ENCODE results near the gene CTNNBL1.
"Not testable (repeated sequence)": the region's sequence is repeated elsewhere in the genome, so short reads cannot be mapped to it uniquely, and the experiment has no call there.

The CTNNBL1 gene

DNA sequence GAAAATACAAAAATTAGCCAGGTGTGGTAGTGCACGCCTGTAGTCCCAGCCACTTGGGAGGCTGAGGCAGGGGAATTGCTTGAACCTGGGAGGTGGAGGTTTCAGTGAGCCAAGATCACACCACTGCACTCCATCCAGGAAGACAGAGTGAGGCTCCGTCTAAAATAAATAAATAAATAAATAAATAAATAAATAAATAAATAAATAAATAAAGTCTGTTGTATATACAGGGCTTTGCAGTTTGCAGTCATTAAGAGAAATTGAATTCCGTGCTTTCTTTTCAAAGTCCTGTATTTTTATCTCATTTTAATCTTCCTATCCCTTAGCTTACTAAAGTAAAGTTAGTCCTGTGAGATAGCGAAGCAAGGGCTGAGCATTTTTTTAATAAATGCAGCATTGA, 28.5 kb downstream of the CTNNBL1 start:
- H3K9ac ChIP-seq (ENCODE audit: low read depth, low read length); H3K27me3 ChIP-seq (ENCODE audit: control insufficient read depth, insufficient read depth, low read length); H3K9me3 ChIP-seq (ENCODE audit: control insufficient read depth, insufficient read depth, low read length); H3K36me3 ChIP-seq (ENCODE audit: control insufficient read depth, insufficient read depth, low read length); H3K4me3 ChIP-seq (ENCODE audit: low read depth, low read length); H3K4me1 ChIP-seq (ENCODE audit: control insufficient read depth, insufficient read depth, low read length): not testable (repeated sequence)

DNA sequence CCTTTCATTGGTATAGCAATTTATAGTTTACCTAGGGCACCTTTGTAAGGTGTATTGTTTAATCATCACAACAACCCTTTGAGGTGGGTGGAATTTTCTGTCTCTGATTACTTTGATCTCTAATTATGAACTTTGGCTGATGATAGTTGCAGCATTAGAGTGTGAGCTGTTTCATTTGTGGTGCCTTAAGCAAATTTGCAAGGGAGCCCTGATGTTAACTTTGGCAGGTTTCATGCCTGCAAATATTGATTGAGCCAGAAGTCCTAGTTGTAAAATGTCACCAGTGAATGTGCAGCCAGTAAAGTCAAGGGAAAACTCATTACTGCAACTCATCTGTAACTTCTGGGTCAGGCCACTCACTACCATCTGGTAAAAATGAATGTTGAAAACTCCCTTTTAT, 29.8 kb downstream of the CTNNBL1 start:
- H3K9ac ChIP-seq (ENCODE audit: low read depth, low read length): no peak overlapping the region
- H3K4me1 ChIP-seq (ENCODE audit: control insufficient read depth, insufficient read depth, low read length): peaks cover 4% of the 10 kb centered on the region
- no peaks in the 10 kb centered on the region for H3K9me3 ChIP-seq (ENCODE audit: control insufficient read depth, insufficient read depth, low read length)
- H3K4me3 ChIP-seq (ENCODE audit: low read depth, low read length): no peak overlapping the region
- no peaks in the 10 kb centered on the region for H3K36me3 ChIP-seq (ENCODE audit: control insufficient read depth, insufficient read depth, low read length)
- H3K27me3 ChIP-seq (ENCODE audit: control insufficient read depth, insufficient read depth, low read length): no peaks in the 10 kb centered on the region

DNA sequence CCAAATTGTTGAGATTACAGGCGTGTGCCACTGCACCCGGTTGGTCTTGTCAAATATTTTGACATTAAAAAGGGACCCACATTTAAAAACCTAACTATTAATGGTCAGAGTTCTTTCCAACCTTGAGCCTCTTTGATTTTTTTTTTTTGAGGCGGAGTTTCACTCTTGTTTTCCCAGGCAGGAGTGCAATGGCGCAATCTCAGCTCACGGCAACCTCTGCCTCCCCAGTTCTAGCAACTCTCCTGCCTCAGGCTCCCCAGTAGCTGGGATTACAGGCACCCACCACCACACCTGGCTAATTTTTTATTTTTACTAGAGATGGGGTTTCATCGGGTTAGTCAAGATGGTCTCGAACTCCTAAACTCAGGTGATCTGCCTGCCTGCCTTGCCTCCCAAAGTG, 31.3 kb downstream of the CTNNBL1 start:
- Histone ChIP-seq H3K27me3 (ENCODE audit: control insufficient read depth, insufficient read depth, low read length) (no peaks in the 10 kb centered on the region), H3K4me1 (ENCODE audit: control insufficient read depth, insufficient read depth, low read length) (peaks cover 4% of the 10 kb centered on the region), H3K4me3 (ENCODE audit: low read depth, low read length) (no peak overlapping the region), H3K9ac (ENCODE audit: low read depth, low read length) (no peak overlapping the region), H3K36me3 (ENCODE audit: control insufficient read depth, insufficient read depth, low read length) (no peaks in the 10 kb centered on the region), H3K9me3 (ENCODE audit: control insufficient read depth, insufficient read depth, low read length) (no peaks in the 10 kb centered on the region)

DNA sequence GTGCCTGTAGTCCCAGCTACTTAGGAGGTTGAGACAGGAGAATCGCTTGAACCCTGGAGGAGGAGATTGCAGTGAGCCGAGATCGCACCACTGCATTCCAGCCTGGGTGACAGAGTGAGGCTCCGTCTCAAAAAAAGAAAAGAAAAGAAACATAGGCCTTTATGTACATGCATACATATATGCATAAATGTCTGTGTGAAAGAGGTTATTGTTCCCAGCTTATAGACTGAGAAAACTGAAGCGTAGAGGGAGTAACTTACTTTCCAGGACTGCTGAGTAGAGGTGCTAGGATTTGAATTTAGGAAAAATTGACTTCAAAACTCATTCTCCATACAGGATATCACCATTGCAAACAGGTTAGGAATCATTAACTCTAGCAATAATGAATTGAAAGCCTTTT, 32.0 kb downstream of the CTNNBL1 start:
- Histone ChIP-seq H3K9ac (ENCODE audit: low read depth, low read length) (no peak overlapping the region), H3K9me3 (ENCODE audit: control insufficient read depth, insufficient read depth, low read length) (no peaks in the 10 kb centered on the region), H3K4me1 (ENCODE audit: control insufficient read depth, insufficient read depth, low read length) (peaks cover 4% of the 10 kb centered on the region), H3K36me3 (ENCODE audit: control insufficient read depth, insufficient read depth, low read length) (no peaks in the 10 kb centered on the region), H3K4me3 (ENCODE audit: low read depth, low read length) (no peak overlapping the region), H3K27me3 (ENCODE audit: control insufficient read depth, insufficient read depth, low read length) (no peaks in the 10 kb centered on the region)

DNA sequence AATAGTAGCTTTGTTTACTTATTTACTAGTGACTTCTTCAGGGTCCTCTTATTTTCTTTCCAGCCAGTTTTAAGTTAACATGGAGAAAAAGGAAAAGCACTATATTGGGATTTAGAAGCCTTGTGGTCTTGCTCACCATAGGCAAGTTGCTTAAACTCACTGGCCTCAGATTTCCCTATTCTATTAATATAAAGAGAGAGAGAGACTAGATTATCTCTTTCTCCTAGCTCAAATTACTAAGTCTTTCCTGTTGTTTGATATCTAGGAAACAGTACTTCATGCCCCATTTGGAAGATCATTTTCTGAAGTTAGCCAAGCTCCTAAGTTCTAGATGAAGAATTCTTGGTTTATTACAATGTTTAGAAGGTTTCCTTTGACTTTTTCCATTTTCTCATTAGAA, 32.5 kb downstream of the CTNNBL1 start:
- H3K9me3 ChIP-seq (ENCODE audit: control insufficient read depth, insufficient read depth, low read length): no peaks in the 10 kb centered on the region
- peaks cover 4% of the 10 kb centered on the region for H3K4me1 ChIP-seq (ENCODE audit: control insufficient read depth, insufficient read depth, low read length)

DNA sequence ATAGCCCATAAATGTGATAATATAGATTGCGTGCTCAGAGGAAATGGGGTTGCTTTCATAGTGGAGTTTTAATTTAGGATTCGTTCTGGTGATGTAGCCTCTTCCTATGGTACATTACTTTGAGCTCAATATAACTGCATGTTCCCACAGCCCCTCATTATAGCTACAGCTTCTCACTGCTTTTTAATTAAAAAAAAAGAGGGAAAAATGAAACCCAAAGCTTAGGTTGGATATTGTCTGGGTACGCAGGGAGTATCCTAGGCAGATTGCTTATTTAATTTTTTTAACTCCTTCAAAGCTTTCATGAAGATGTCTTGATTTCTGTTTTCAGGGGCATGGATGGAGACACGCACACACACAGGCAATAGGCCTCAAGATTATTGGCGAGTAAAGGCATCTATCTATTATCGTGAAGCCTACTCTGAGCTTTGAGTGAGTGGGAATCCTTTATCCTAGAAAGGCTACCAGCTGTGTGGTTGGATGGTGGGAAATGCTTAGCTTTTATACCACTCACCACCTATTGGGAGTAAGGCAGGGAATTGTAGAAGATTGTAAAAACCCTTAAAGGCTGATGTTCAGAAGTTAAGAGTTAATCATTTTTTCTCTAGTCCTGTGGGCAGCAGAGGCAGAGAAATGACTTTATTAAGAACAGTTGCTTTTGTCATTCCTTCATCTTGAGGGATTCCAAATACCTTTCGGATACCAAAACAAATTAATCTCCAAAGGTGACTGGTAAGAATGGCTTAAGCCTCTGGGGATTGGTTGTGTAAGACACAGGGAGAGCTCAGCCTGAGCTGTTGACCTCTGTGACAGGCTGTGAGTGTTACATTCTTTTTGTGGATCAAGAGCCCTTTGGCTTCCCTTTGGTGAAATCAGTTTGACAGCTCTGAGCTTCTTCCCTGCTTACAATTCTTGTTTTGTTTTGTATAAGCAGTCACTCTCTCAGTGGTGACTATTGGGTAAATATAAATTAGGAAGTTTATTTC, 33.4 kb downstream of the CTNNBL1 start:
- no peak overlapping the region for H3K4me3 ChIP-seq (ENCODE audit: low read depth, low read length)
- no peaks in the 10 kb centered on the region for H3K27me3 ChIP-seq (ENCODE audit: control insufficient read depth, insufficient read depth, low read length)
- H3K36me3 ChIP-seq (ENCODE audit: control insufficient read depth, insufficient read depth, low read length): no peaks in the 10 kb centered on the region
- H3K9me3 ChIP-seq (ENCODE audit: control insufficient read depth, insufficient read depth, low read length): no peaks in the 10 kb centered on the region
- peaks cover 4% of the 10 kb centered on the region for H3K4me1 ChIP-seq (ENCODE audit: control insufficient read depth, insufficient read depth, low read length)
- no peak overlapping the region for H3K9ac ChIP-seq (ENCODE audit: low read depth, low read length)

More for the DNA sequence above, 32.5 kb downstream of the CTNNBL1 start:
- Histone ChIP-seq H3K9ac (ENCODE audit: low read depth, low read length) (no peak overlapping the region), H3K27me3 (ENCODE audit: control insufficient read depth, insufficient read depth, low read length) (no peaks in the 10 kb centered on the region), H3K4me3 (ENCODE audit: low read depth, low read length) (no peak overlapping the region), H3K36me3 (ENCODE audit: control insufficient read depth, insufficient read depth, low read length) (no peaks in the 10 kb centered on the region)

DNA sequence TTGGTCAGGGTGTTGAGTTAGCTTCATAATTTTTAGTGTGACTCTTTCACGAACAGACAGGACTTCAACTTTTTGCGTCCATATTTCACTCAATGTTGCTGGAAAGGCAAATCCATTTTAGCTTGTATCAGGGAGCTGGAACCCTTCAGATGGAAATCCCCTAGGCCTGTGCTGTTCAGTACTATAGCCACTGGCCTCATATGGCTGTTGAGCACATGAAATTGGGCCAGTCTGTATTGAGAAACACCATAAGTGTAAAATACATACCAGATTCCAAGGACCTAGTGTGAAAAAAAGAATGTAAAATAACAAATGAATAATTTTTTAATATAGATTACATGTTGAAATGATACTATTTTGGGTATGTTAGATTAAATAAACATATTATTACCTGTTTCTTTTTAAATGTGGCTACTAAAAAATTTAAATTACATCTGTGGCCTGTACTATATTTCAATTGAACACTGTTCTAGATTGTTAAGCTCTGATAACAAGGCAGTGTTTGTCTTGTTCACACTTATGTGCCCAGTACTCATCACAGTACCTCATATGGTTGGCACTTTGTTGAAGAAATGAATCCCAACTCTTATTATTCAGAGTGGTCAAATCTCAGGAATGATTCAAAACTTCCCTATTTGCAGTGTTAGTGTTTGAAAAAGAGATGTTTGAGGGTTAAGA, 34.3 kb downstream of the CTNNBL1 start:
- Histone ChIP-seq H3K4me3 (ENCODE audit: low read depth, low read length) (no peak overlapping the region), H3K9me3 (ENCODE audit: control insufficient read depth, insufficient read depth, low read length) (no peaks in the 10 kb centered on the region), H3K9ac (ENCODE audit: low read depth, low read length) (no peak overlapping the region), H3K27me3 (ENCODE audit: control insufficient read depth, insufficient read depth, low read length) (no peaks in the 10 kb centered on the region), H3K4me1 (ENCODE audit: control insufficient read depth, insufficient read depth, low read length) (peaks cover 4% of the 10 kb centered on the region), H3K36me3 (ENCODE audit: control insufficient read depth, insufficient read depth, low read length) (no peaks in the 10 kb centered on the region)

DNA sequence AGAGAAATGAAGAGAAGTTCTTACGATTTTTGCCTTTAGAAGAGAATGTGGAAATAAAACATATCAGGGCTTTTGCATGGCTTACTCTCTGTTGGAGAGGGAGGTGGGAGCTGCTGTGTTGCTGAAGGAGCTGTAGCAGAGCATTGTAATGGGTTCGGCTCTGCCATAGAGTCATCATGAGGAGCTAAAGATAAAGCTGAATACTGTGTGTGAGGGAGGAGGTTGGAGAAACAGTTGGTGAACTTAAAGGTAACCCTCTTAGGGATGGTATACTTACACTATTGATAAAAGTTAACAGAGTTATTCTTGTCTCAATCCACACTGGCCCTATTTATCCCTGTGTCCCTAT, 34.8 kb downstream of the CTNNBL1 start:
- H3K4me3 ChIP-seq (ENCODE audit: low read depth, low read length): no peak overlapping the region

DNA sequence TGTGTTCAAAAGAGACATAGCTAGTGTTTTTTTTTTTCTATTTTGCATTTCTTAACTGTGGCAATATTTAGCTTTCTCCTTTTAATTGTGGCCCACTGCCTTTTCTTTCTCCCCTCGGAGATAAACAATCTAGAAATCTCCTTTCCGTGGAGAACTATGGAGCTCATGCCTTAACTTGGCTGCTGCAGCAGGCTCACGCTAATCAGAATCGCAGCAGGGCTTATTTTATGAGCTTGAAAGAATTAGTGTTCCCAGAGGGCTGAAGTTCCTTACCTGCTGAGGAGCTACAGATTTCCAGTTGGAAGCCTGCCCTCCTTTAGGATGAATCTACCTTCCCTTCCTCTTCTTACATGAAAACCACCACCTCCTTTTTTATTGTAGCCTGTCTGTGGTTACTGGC, 35.6 kb downstream of the CTNNBL1 start:
- Histone ChIP-seq H3K4me1 (ENCODE audit: control insufficient read depth, insufficient read depth, low read length) (peaks cover 4% of the 10 kb centered on the region), H3K27me3 (ENCODE audit: control insufficient read depth, insufficient read depth, low read length) (no peaks in the 10 kb centered on the region), H3K4me3 (ENCODE audit: low read depth, low read length) (no peak overlapping the region), H3K9me3 (ENCODE audit: control insufficient read depth, insufficient read depth, low read length) (no peaks in the 10 kb centered on the region), H3K9ac (ENCODE audit: low read depth, low read length) (no peak overlapping the region), H3K36me3 (ENCODE audit: control insufficient read depth, insufficient read depth, low read length) (no peaks in the 10 kb centered on the region)

More for the DNA sequence above, 34.8 kb downstream of the CTNNBL1 start:
- Histone ChIP-seq H3K9me3 (ENCODE audit: control insufficient read depth, insufficient read depth, low read length) (no peaks in the 10 kb centered on the region), H3K36me3 (ENCODE audit: control insufficient read depth, insufficient read depth, low read length) (no peaks in the 10 kb centered on the region), H3K4me1 (ENCODE audit: control insufficient read depth, insufficient read depth, low read length) (peaks cover 4% of the 10 kb centered on the region), H3K9ac (ENCODE audit: low read depth, low read length) (no peak overlapping the region), H3K27me3 (ENCODE audit: control insufficient read depth, insufficient read depth, low read length) (no peaks in the 10 kb centered on the region)

DNA sequence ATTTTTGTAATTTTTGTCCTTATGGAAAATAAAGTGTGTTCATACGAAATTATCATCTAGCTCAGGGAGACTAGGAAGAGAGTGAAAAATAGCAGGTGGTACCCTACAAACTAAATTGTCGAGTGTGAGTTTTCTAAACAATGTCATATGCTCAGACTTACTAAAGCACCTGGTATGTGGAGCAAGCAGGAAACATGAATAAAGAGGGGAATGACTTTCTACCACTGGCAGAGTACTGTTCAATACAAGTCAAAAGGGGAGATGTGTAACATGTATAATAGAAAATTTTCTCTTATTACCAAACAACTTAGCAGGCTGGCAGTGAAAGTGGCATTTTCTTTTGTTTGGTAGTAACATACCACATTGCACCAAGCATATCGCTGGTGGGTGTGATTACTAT, 36.1 kb downstream of the CTNNBL1 start:
- Histone ChIP-seq H3K4me3 (ENCODE audit: low read depth, low read length) (no peak overlapping the region), H3K9ac (ENCODE audit: low read depth, low read length) (no peak overlapping the region), H3K9me3 (ENCODE audit: control insufficient read depth, insufficient read depth, low read length) (no peaks in the 10 kb centered on the region), H3K4me1 (ENCODE audit: control insufficient read depth, insufficient read depth, low read length) (peaks cover 4% of the 10 kb centered on the region), H3K27me3 (ENCODE audit: control insufficient read depth, insufficient read depth, low read length) (no peaks in the 10 kb centered on the region), H3K36me3 (ENCODE audit: control insufficient read depth, insufficient read depth, low read length) (no peaks in the 10 kb centered on the region)

DNA sequence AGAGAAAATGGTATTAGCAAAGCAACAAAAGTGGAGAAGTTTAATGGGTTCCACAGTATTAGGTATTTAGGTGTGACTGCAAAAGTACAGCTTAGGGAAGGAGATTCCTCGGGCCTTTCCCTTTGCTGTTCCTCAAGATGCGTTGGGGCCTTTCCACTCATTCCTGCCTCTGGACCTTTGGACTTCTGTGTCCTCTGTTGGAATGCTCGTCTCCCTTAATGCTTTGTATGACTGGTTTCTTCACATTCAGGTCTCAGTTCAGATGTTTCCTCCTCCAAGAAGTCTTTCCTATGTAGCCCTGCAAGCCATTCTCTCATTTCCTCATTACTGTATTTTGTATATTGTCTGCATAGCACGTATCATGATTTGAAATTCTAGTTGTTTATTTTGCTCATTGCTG, 39.6 kb downstream of the CTNNBL1 start:
- no peaks in the 10 kb centered on the region for H3K27me3 ChIP-seq (ENCODE audit: control insufficient read depth, insufficient read depth, low read length)
- no peaks in the 10 kb centered on the region for H3K4me1 ChIP-seq (ENCODE audit: control insufficient read depth, insufficient read depth, low read length)
- no peak overlapping the region for H3K9ac ChIP-seq (ENCODE audit: low read depth, low read length)
- H3K4me3 ChIP-seq (ENCODE audit: low read depth, low read length): no peak overlapping the region
- H3K36me3 ChIP-seq (ENCODE audit: control insufficient read depth, insufficient read depth, low read length): peaks cover 4% of the 10 kb centered on the region
- H3K9me3 ChIP-seq (ENCODE audit: control insufficient read depth, insufficient read depth, low read length): no peaks in the 10 kb centered on the region
